OCI-LY1 (cell line): ENCODE measurements around the gene COX7A1.

Experiments
- H2AFZ ChIP-seq: fragments of 200-600 bp; sonication (generic), shearing (Covaris generic); 2 replicates; pipeline ENCODE4 v1.6.0; 2014; ENCODE audit warnings: antibody characterized with exemption, mild to moderate bottlenecking, low read length
- H3F3A ChIP-seq: fragments of 200-600 bp; sonication (generic), shearing (Covaris generic); 2 replicates; pipeline ENCODE4 v1.6.0; 2014; ENCODE audit warnings: mild to moderate bottlenecking, antibody characterized with exemption, low read length, moderate library complexity; ENCODE audit not compliant: insufficient read depth
- H3K27ac ChIP-seq: fragments of 200-600 bp; sonication (generic); 2 replicates; pipeline ENCODE4 v1.5.1; 2014; ENCODE audit warnings: low read length, mixed run types, mild to moderate bottlenecking, low read depth; ENCODE audit not compliant: poor library complexity, severe bottlenecking
- H3K27me3 ChIP-seq: fragments of 200-600 bp; sonication (generic); 2 replicates; pipeline ENCODE4 v1.6.0; 2014; ENCODE audit warnings: antibody characterized with exemption, mild to moderate bottlenecking, low read length, moderate library complexity; ENCODE audit not compliant: insufficient read depth
- H3K36me3 ChIP-seq: fragments of 200-600 bp; sonication (generic); 2 replicates; pipeline ENCODE4 v1.6.1; 2014; ENCODE audit warnings: mild to moderate bottlenecking, antibody characterized with exemption, low read length, moderate library complexity, mixed read lengths; ENCODE audit not compliant: insufficient read depth
- H3K4me1 ChIP-seq: fragments of 200-600 bp; sonication (generic); 2 replicates; pipeline ENCODE4 v1.5.1; 2014; ENCODE audit warnings: mild to moderate bottlenecking, low read length, moderate library complexity; ENCODE audit not compliant: insufficient read depth, severe bottlenecking
- H3K4me2 ChIP-seq: fragments of 200-600 bp; sonication (generic), shearing (Covaris generic); 2 replicates; pipeline ENCODE4 v1.6.1; 2014; ENCODE audit warnings: low read length
- H3K4me3 ChIP-seq: fragments of 200-600 bp; sonication (generic); 2 replicates; pipeline ENCODE4 v1.5.1; 2014; ENCODE audit warnings: low read length, low read depth, mild to moderate bottlenecking, mixed read lengths; ENCODE audit not compliant: poor library complexity, severe bottlenecking
- H3K79me2 ChIP-seq: fragments of 200-600 bp; shearing (Covaris generic); 2 replicates; pipeline ENCODE4 v1.6.1; 2016; ENCODE audit warnings: mixed run types, low read length, mixed read lengths; ENCODE audit not compliant: insufficient read depth
- H3K9ac ChIP-seq: fragments of 200-600 bp; sonication (generic), shearing (Covaris generic); 2 replicates; pipeline ENCODE4 v1.6.1; 2014; ENCODE audit warnings: mild to moderate bottlenecking, low read length, mixed read lengths
- H3K9me2 ChIP-seq: fragments of 200-600 bp; sonication (generic), shearing (Covaris generic); 2 replicates; pipeline ENCODE4 v1.6.1; 2014; ENCODE audit warnings: low read depth, mild to moderate bottlenecking, low read length, mixed read lengths
- H3K9me3 ChIP-seq: fragments of 200-600 bp; shearing (Covaris generic); 2 replicates; pipeline ENCODE4 v1.6.1; 2014; ENCODE audit warnings: low read length, mixed read lengths
- H4K20me1 ChIP-seq: fragments of 200-600 bp; sonication (generic), shearing (Covaris generic); 2 replicates; pipeline ENCODE4 v1.6.0; 2016; ENCODE audit warnings: mild to moderate bottlenecking, low read length; ENCODE audit not compliant: insufficient read depth
- EZH2 ChIP-seq: fragments of 200-600 bp; sonication (generic), shearing (Covaris generic); IDR thresholded peaks from 2 replicates; pipeline ENCODE4 v1.8.0; 2017; ENCODE audit warnings: borderline replicate concordance, mixed run types, mild to moderate bottlenecking, antibody characterized with exemption, low read length, moderate library complexity, mixed read lengths
- TF ChIP-seq, protein P1 (sequence below): fragments of 200-600 bp; sonication (generic), shearing (Covaris generic); IDR thresholded peaks from 2 replicates; pipeline ENCODE4 v1.5.1; 2017; ENCODE audit warnings: mild to moderate bottlenecking, antibody characterized with exemption, low read length, moderate library complexity, mixed read lengths

COX7A1 gene

DNA sequence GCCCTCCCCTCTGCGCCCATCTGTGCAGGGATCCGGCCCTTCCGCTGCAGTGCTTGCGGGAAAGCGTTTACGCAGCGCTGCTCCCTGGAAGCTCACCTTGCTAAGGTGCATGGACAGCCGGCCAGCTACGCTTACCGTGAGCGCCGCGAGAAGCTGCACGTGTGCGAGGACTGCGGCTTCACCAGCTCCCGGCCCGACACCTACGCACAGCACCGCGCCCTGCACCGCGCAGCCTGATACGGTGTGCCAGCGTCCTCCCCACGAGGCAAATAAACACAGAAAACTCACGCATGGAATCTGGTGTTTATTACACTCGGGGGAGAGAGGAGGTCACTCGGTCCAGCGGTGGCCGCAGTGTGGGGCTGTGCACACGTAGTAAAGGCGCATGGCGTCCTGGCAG, 38.8 kb downstream of the COX7A1 start:
- Histone ChIP-seq H3K4me1 (peaks cover 24% of the 10 kb centered on the region), H3K4me2 (peak overlapping the region; percentile 79), H4K20me1 (no peaks in the 10 kb centered on the region), H3F3A (no peaks in the 10 kb centered on the region), H3K9me2 (no peaks in the 10 kb centered on the region), H3K9ac (peak overlapping the region; percentile 97), H3K27ac (no peak overlapping the region), H3K9me3 (no peaks in the 10 kb centered on the region), H2AFZ (no peak overlapping the region), H3K79me2 (no peaks in the 10 kb centered on the region), H3K36me3 (peaks cover 29% of the 10 kb centered on the region), H3K27me3 (no peaks in the 10 kb centered on the region), H3K4me3 (peak overlapping the region; percentile 96)
- TF ChIP-seq, protein P1, sequence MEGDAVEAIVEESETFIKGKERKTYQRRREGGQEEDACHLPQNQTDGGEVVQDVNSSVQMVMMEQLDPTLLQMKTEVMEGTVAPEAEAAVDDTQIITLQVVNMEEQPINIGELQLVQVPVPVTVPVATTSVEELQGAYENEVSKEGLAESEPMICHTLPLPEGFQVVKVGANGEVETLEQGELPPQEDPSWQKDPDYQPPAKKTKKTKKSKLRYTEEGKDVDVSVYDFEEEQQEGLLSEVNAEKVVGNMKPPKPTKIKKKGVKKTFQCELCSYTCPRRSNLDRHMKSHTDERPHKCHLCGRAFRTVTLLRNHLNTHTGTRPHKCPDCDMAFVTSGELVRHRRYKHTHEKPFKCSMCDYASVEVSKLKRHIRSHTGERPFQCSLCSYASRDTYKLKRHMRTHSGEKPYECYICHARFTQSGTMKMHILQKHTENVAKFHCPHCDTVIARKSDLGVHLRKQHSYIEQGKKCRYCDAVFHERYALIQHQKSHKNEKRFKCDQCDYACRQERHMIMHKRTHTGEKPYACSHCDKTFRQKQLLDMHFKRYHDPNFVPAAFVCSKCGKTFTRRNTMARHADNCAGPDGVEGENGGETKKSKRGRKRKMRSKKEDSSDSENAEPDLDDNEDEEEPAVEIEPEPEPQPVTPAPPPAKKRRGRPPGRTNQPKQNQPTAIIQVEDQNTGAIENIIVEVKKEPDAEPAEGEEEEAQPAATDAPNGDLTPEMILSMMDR = no peak
- TF ChIP-seq EZH2 = no peak

DNA sequence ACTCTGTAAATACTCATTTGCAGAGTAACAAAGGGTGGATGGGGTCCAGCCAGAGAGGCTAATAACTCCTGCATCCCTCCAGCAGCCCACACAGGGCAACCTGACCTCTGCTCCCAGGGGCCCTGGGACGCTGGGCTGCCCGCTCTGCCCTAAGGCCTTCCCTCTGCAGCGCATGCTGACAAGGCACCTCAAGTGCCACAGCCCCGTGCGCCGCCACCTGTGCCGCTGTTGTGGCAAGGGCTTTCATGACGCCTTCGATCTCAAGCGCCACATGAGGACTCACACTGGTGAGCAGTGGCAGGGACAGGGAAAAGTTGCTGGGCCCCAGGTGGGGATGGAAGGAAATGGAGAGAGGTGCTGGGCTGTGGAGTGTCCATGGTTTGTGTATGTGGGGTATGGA, 39.6 kb downstream of the COX7A1 start:
- Histone ChIP-seq H3K4me3 (no peak overlapping the region), H3K79me2 (no peaks in the 10 kb centered on the region), H3K4me2 (no peak overlapping the region), H3K27me3 (no peaks in the 10 kb centered on the region), H3K36me3 (peaks cover 25% of the 10 kb centered on the region; the same call in 1 of the 2 replicates), H4K20me1 (no peaks in the 10 kb centered on the region), H3K4me1 (peaks cover 24% of the 10 kb centered on the region), H2AFZ (no peak overlapping the region), H3K9me2 (no peaks in the 10 kb centered on the region), H3K9ac (no peak overlapping the region), H3K27ac (no peak overlapping the region), H3F3A (no peaks in the 10 kb centered on the region), H3K9me3 (no peaks in the 10 kb centered on the region)
- TF ChIP-seq, protein P1 = no peak
- TF ChIP-seq EZH2 = no peak

DNA sequence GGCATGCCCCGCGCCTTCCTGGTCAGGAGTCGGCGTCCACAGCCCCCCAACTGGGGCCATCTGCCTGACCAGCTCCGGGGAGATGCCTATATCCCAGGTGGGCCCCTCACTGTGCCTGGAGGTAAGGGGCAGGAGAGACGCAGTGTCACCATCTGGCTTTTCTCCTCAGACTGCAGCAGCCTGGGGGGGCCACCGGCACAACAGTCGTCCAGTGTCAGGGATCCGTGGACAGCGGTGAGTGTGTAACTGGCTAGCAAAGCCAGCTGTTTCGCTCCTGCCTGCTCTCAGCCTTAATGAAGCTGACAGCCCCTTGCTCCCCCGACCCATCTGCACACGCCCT, 41.1 kb downstream of the COX7A1 start:
- no peak overlapping the region for H3K4me2 ChIP-seq
- no peak overlapping the region for H3K9ac ChIP-seq
- no peaks in the 10 kb centered on the region for H3K9me3 ChIP-seq
- no peak overlapping the region for H3K4me3 ChIP-seq
- H3K9me2 ChIP-seq = no peaks in the 10 kb centered on the region
- H3K27me3 ChIP-seq = no peaks in the 10 kb centered on the region
- peaks cover 16% of the 10 kb centered on the region for H3K4me1 ChIP-seq
- peaks cover 32% of the 10 kb centered on the region; the same call in 1 of the 2 replicates for H3K36me3 ChIP-seq
- 0 out of 2 replicates have a peak, but pooled peaks cover 2% of the 10 kb centered on the region for H3F3A ChIP-seq
- H3K79me2 ChIP-seq = no peaks in the 10 kb centered on the region
- H3K27ac ChIP-seq = no peak overlapping the region
- TF ChIP-seq, protein P1 = no peak
- TF ChIP-seq EZH2 = no peak
- no peaks in the 10 kb centered on the region for H4K20me1 ChIP-seq
- no peak overlapping the region for H2AFZ ChIP-seq
